Heart left ventricle (tissue), 16 donors: Measurements from ENCODE around the gene CDK3. TPM values are rescaled to one million over a fixed set of nuclear protein-coding genes. Genes with fewer than 3 reads are reported as not detected.
A peak's percentile ranks its signal among the peaks of the same experiment; 100 is the strongest.

ENCODE experiments used
- ATAC-seq, 4 donors: fragments of 200-7000 bp; cut with Tn5 transposase; one replicate each; pipeline ENCODE4 v1.9.1; 2020 to 2022; ENCODE audit warnings: moderate library complexity in 4 of 4, mild to moderate bottlenecking in 3 of 4, moderate number of reproducible peaks in 1 of 4
- DNase-seq, 5 donors: peaks; one replicate each; pipeline ENCODE4 v3.0.0-alpha.2; 2020
- H3K27ac ChIP-seq, 12 donors: fragments of 200-600 bp; sonication (generic) in 4 of 12; one replicate each; pipeline versions ENCODE4 v1.5.0 to v1.8.0; 2016 to 2022; ENCODE audit warnings: mild to moderate bottlenecking in 2 of 12
- H3K27me3 ChIP-seq, 9 donors: fragments of 200-600 bp; sonication (generic) in 2 of 9; one replicate each; pipeline versions ENCODE4 v1.5.1 to v1.8.0; 2016 to 2022; ENCODE audit warnings: mild to moderate bottlenecking in 3 of 9
- H3K36me3 ChIP-seq, 9 donors: fragments of 200-600 bp; sonication (generic) in 2 of 9; one replicate each; pipeline versions ENCODE4 v1.5.0 to v1.8.0; 2018 to 2022; ENCODE audit warnings: mild to moderate bottlenecking in 2 of 9
- H3K4me1 ChIP-seq, 12 donors: fragments of 200-600 bp; sonication (generic) in 4 of 12; one replicate each; pipeline versions ENCODE4 v1.5.0 to v1.8.0; 2016 to 2022; ENCODE audit warnings: mild to moderate bottlenecking in 3 of 12
- H3K4me3 ChIP-seq, 12 donors: fragments of 200-600 bp; sonication (generic) in 4 of 12; one replicate each; pipeline versions ENCODE4 v1.5.0 to v1.8.0; 2017 to 2022; ENCODE audit warnings: mild to moderate bottlenecking in 9 of 12, moderate library complexity in 4 of 12
- H3K9me3 ChIP-seq, 12 donors: fragments of 200-600 bp; sonication (generic) in 4 of 12; one replicate each; pipeline versions ENCODE4 v1.5.0 to v1.8.0; 2016 to 2022; ENCODE audit warnings: mild to moderate bottlenecking in 1 of 12
- POLR2A ChIP-seq, 2 donors: fragments of 450-650 bp; IDR thresholded peaks; one replicate each; pipeline ENCODE4 v1.6.1; 2017; ENCODE audit warnings: antibody characterized with exemption in 2 of 2, mild to moderate bottlenecking in 2 of 2, moderate library complexity in 2 of 2
- WGBS, 4 donors: extraction: QIAGEN DNeasy Blood & Tissue Kit in 2 of 4; methylation state at CpG; one replicate each; pipeline versions ENCODE4 v1.1.5 to v1.1.7; 2013 to 2018; 5-methylcytosine and 5-hydroxymethylcytosine counted together
- intact Hi-C, 10 donors: fragments of 100-400 bp; cut with DNase I; formaldehyde crosslinking; loops; one replicate each; pipeline versions ENCODE4 v1.11.1 to v1.14.2; 2022
- polyA plus RNA-seq, 2 donors: library from polyadenylated mRNA; stranded (reverse); fragments of 200-250 nt; gene quantifications; one replicate each; pipeline ENCODE4 v1.2.3, GENCODE V29; 2013
- total RNA-seq, 9 donors: library from RNA; depleted of rRNA in 2 of 9; stranded (reverse); fragments of >200 nt in 2 of 9; fragmentation: NEBNext Ultra II Directional in 3 of 9; extraction: Animal tissue kit (Norgen Biotek cat#: 25700) in 3 of 9; gene quantifications; one replicate each; pipeline versions ENCODE4 v1.1.0 to v1.2.4, GENCODE V29; 2016 to 2023
- TF ChIP-seq, protein P1 (sequence below), 12 donors: fragments of 200-600 bp; sonication (generic) in 4 of 12; IDR thresholded peaks; one replicate each; pipeline versions ENCODE4 v1.5.0 to v1.8.0; 2018 to 2022; ENCODE audit warnings: antibody characterized with exemption in 12 of 12, mild to moderate bottlenecking in 5 of 12
- donor health status: ischemic (EF 13 %, LVEDD 7.1; RV severe dilation, severe dysfunction).
- donor health status: healthy with polysubstance abuse.
- donor health status: DM: no; HTN: yes; CAD: no.
- donor health status: DM: no; HTN: no; CAD: no.
- donor health status: ischemic (EF 25% LVEDD 6.9; RV normal size, moderate dysfunction).
- donor health status: ischemic (EF 25% LVEDD 5.7; RV mildly dilated, moderate dysfunction).
- donor health status: healthy.
- donor health status: DM: yes; HTN: yes; CAD: no.
- donor health status: ischemic (EF 35%, LVEDD 5.7; RV mildly dilated, moderate dysfunction).
- donor health status: nonischemic (EF 11% LVEDD 7.7; RV severe dilation, severe dysfunction).
- donor health status: DM: yes; HTN: yes; CAD: no.
- donor health status: PGD.
- donor health status: ischemic (EF 29% LVEDD 5.4; RV normal size, mild dysfunction).
- donor health status: nonischemic (EF 23%, LVEDD 6.1; RV moderate dilation, normal function).

Gene CDK3
- total and polyA plus RNA-seq, 11 donors = 0.46 to 3.6 (median 1.6) TPM; not detected in 2

DNA sequence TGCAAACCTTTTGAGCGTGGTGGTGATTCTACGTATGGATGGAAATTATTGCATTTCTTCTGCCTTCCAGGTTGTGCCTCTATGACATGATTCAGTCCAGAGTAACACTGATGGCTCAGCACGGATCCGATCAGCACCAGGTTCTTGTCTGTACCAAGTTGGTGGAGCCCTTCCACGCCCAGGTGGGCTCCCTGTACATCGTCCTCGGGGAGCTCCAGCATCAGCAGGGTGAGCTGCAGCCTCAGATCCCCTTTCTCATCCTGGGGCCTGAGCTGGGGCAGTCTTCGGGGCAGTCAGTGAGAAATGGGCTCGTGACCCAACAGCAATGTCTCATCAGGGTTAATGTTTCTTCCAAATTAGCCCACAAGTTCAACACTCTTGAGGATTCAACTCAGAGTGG, 9.3 kb upstream of the CDK3 start:
- WGBS, 4 donors = 91 to 96% (median 95%) methylated on average over 7 to 9 of the region's 9 CpGs
- ATAC-seq (no peak), DNase-seq (no peak)
- H3K27me3 ChIP-seq = no peaks in the 10 kb centered on the region
- peaks cover 0 to 44% (median 21%) of the 10 kb centered on the region in 9 donors for H3K36me3 ChIP-seq
- no peaks in the 10 kb centered on the region for H3K9me3 ChIP-seq
- no peak overlapping the region for H3K4me3 ChIP-seq
- peaks cover 0 to 2% (median 0%) of the 10 kb centered on the region in 12 donors for H3K4me1 ChIP-seq
- intact Hi-C loops = no loop called here
- TF ChIP-seq, protein P1, sequence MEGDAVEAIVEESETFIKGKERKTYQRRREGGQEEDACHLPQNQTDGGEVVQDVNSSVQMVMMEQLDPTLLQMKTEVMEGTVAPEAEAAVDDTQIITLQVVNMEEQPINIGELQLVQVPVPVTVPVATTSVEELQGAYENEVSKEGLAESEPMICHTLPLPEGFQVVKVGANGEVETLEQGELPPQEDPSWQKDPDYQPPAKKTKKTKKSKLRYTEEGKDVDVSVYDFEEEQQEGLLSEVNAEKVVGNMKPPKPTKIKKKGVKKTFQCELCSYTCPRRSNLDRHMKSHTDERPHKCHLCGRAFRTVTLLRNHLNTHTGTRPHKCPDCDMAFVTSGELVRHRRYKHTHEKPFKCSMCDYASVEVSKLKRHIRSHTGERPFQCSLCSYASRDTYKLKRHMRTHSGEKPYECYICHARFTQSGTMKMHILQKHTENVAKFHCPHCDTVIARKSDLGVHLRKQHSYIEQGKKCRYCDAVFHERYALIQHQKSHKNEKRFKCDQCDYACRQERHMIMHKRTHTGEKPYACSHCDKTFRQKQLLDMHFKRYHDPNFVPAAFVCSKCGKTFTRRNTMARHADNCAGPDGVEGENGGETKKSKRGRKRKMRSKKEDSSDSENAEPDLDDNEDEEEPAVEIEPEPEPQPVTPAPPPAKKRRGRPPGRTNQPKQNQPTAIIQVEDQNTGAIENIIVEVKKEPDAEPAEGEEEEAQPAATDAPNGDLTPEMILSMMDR (IDR thresholded peaks at IDR 0.05) = no peak
- H3K27ac ChIP-seq = no peak overlapping the region

- no peak for DNase-seq
- intact Hi-C loops = no loop called here
- no peak for ATAC-seq
Measured at GRCh38 chr17:75994802-75995370, 5.8 kb upstream of the CDK3 start.

GRCh38 chr17:75995385-75995925, 5.2 kb upstream of the CDK3 start:
- Histone ChIP-seq H3K4me1 (peaks cover 0 to 21% (median 2%) of the 10 kb centered on the region in 12 donors), H3K36me3 (peaks cover 0 to 45% (median 20%) of the 10 kb centered on the region in 9 donors), H3K4me3 (no peak overlapping the region), H3K27me3 (no peaks in the 10 kb centered on the region), H3K9me3 (no peaks in the 10 kb centered on the region), H3K27ac (no peak overlapping the region)
- intact Hi-C loops = no loop called here
- no peak for TF ChIP-seq POLR2A (IDR thresholded peaks at IDR 0.05)
- DNase-seq (peak in 1 of 5 donors; percentile 12), ATAC-seq (no peak)
- WGBS, 4 donors = 94 to 98% (median 96%) methylated on average over 6 to 7 of the region's 7 CpGs

More at GRCh38 chr17:75994802-75995370, 5.8 kb upstream of the CDK3 start:
- H3K4me3 ChIP-seq = no peak overlapping the region
- TF ChIP-seq POLR2A (IDR thresholded peaks at IDR 0.05) = no peak
- TF ChIP-seq, protein P1 (IDR thresholded peaks at IDR 0.05) = no peak
- H3K4me1 ChIP-seq = peaks cover 0 to 21% (median 2%) of the 10 kb centered on the region in 12 donors
- peaks cover 0 to 41% (median 20%) of the 10 kb centered on the region in 9 donors for H3K36me3 ChIP-seq
- no peaks in the 10 kb centered on the region for H3K27me3 ChIP-seq
- no peaks in the 10 kb centered on the region for H3K9me3 ChIP-seq
- 85 to 96% (median 94%) methylated on average over 3 to 5 of the region's 5 CpGs for WGBS, 4 donors
- no peak overlapping the region for H3K27ac ChIP-seq

DNA sequence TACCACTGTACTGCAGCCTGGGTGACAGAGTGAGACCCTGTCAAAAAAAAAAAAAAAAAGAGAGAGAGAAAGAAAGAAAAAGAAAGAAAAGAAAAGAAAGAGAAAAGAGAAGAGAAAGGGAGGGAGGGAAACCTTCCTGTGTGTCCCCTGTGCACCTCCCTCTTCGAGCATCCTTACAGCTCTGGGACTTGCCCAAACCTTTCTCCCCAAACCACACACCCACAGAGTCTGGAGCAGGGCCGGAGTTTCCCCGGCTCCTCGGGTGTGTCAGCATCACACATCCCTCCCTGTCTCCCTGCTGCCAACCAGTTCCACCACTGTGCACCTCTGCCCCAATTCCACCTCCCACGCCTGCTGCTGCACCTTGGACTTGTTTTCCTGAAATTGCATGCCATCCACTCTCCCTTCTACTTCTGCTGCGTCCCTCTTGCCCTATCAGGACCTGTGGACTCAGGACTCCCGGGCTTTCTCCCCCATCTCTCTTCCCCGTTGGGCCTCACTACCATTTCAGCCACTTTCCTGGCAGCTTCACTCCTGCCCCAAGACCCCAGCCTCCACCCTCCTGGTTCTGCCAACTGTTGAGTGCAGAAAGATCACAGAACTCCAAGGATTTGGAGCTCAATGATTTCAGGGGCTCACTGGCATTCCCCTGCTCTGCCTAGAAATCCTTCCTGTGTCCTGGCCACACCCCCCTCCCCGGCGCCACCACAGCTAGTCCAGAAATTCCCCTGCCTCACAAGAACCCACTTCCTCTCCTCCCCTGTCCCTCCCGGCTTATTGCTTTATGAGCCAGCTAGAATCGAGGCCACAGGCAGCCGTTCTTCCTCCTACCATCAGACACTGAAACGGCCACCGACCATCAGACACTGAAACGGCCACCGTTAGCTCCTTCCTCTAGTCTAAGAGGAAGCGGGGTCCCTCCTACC, 3.7 kb upstream of the CDK3 start:
- TF ChIP-seq POLR2A (IDR thresholded peaks at IDR 0.05) = no peak
- TF ChIP-seq, protein P1 (IDR thresholded peaks at IDR 0.05) = no peak
- Histone ChIP-seq H3K27ac (peak overlapping the region in 1 of 12 donors; percentile 48), H3K27me3 (no peaks in the 10 kb centered on the region), H3K4me1 (peaks cover 0 to 21% (median 2%) of the 10 kb centered on the region in 12 donors), H3K9me3 (no peaks in the 10 kb centered on the region), H3K36me3 (peaks cover 0 to 40% (median 15%) of the 10 kb centered on the region in 9 donors), H3K4me3 (no peak overlapping the region)
- ATAC-seq = peak in 3 of 4 donors; percentile 45 to 70 (median 45)
- peak in 2 of 5 donors; percentile 45 to 66 for DNase-seq
- intact Hi-C loops = no loop called here
- 48 to 64% (median 55%) methylated on average over 18 of the region's 18 CpGs for WGBS, 4 donors
